Measurements from ENCODE around the gene TEDDM1.
"Not testable (repeated sequence)": the region's sequence is repeated elsewhere in the genome, so short reads cannot be mapped to it uniquely, and the experiment has no call there.

The TEDDM1 gene

DNA sequence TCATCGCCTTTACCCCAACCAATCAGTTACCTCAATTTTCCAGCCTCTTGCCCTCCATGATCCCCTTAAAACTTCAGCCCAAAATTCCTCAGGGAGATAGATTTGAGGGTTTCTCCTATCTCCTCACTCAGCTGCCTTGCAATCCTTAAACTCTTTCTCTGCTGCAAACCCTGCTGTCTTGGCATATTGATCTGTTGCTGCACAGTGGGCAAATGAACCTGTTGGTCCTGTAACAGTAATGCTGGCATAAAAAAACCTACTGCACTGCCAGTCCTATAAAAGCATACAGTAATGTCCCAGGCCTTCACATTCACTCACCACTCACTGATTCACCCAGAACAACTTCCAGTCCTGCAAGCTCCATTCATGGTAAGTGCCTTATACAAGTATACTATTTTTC lies 5.1 kb upstream of the TEDDM1 start:
- DNase-seq: no peak

DNA sequence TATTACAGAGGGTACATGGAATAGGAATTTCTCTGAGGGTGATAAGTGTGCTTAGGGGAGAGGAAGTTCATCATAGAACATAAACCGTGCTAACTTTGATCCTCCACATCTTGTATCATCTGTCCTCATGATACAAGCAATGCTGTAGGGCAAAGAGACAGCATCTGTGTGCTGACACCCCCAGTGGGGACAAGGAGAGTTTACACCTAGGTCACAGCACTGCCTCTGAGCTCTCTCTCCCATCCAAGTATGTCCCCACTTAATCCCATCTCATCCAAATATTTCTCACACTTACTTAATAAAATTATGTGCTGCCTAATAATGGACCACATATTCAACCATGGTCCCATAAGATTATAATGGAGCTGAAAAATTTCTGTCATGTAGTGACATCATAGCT lies 4.3 kb upstream of the TEDDM1 start:
- DNase-seq: no peak

DNA sequence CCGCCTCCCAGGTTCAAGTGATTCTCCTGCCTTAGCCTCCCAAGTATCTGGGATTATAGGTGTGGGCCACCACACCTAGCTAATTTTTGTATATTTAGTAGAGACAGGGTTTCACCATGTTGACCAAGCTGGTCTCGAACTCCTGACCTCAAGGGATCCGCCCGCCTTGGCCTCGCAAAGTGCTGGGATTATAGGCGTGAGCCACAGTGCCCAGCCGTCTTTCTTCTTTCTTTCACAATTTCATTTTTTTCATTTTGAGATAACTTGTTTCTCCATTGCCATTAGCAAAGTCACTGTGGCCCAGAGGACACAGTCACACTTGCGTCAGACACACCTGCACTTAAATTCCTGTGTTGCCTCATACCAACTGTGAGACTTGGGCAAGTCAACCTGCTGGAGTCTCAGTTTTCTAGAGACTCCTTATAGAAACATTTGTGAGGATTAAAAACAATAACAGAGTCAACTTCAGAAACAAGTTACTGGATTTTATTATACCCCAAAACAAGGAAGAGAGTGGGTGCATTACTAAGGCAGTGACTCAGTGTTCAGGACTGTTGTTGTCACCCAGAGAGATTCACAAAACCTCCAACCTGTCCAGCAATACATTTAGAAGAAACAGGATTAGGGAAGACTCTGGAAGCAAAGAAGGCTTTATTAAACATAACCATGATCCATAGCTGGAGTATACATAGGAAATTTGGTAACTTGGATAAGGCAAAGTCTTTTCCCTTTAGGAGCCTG lies 2.6 kb downstream of the TEDDM1 start:
- no peak for DNase-seq

DNA sequence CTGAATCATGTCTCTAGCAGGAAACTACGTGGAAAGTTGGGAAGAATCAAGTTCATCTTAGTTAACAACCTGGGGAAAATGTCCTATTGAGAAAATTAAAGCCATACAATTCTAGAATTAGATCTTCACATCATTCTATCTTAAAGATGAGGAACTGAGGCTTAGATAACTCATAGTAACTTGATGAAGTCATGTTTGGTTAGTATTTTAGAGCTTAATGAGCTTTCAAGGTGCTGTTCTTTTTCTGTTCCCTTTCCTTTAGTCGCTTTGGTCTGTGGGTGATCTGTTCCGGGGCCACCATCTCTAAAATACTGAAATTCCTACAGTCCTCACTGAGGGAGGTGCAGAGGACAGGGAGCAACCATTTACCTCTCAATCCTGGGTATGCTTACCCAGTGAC lies 4.6 kb downstream of the TEDDM1 start:
- no peak for DNase-seq

DNA sequence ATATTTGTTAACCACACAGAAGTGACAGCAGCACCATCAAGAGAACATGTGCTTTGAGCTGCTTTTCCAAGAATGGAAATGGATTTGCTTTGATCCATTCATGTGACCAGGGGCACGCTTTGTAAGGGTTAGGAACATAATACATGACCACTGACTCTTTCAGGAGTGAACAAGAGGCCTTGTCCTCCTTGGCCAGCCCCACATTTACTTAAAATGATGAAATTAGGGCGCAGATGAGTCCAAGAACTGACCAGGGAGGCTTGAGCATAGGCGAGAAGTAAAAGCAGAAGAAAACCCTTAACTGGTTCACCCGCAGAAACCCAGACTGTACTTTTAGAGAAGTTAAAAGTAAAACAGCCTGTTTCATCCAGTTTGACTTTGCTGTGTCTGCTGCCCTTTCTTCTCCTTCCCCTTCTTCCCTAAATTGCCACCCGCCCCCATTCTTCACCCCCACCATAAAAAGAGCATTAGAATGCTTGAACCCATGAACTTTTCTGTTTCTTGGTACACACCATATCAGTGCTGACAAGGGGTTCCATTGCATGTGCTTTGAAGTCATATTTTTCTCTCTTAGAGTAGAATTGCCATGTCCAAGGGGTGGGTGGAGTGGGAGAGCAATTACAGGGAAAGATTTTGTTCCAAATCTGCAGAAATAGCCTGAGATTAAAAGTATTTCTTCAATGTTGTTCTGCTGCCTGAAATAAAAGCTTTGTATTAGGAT lies 6.3 kb downstream of the TEDDM1 start:
- no peak for DNase-seq

DNA sequence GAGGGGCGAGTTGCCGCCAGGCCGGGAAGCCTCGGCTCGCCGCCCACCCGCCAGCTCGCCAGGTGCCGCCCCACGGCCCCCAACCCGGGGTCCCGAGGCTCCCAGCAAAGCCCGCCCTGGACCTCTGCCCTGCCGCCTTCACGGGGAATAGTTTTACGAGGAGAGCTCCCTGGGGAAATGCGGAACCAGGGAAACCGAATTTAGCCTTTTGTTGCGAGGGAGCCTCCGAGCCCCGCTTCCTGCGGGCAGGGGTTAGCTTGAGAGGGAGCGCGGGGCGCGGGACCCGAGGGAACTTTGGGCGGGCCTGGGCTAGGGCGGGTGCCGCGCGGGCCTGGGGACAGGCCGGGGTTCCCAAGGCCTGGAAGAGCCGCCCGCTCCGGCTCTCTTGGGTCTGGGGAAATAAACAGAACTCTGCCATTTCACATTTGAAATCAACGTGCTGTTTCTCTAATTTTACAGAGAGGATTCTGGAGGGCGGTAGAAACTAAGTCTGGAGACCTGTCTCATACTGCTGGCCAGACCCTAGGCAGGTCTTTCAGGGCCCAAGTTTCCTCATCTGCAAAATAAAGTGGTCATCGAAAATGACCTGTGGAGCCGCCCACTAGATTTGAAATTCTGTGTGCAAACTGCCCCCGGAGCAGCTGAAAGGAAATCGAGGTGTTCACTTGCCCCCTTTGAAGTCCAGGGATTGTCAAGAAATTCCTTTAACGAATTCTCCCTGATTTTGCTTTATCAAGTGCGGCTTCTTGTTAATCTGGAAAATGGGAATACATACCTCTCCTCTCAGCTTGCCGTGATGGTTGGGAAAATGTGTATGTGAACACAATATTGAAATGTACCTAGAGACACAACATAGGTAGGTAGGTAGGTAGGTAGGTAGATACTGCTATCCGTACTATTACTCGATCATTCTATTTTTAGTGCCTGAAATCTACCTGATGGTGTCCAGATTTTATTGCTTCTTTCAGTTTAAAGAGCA lies 8.1 kb downstream of the TEDDM1 start:
- peak; percentile 49 for DNase-seq

DNA sequence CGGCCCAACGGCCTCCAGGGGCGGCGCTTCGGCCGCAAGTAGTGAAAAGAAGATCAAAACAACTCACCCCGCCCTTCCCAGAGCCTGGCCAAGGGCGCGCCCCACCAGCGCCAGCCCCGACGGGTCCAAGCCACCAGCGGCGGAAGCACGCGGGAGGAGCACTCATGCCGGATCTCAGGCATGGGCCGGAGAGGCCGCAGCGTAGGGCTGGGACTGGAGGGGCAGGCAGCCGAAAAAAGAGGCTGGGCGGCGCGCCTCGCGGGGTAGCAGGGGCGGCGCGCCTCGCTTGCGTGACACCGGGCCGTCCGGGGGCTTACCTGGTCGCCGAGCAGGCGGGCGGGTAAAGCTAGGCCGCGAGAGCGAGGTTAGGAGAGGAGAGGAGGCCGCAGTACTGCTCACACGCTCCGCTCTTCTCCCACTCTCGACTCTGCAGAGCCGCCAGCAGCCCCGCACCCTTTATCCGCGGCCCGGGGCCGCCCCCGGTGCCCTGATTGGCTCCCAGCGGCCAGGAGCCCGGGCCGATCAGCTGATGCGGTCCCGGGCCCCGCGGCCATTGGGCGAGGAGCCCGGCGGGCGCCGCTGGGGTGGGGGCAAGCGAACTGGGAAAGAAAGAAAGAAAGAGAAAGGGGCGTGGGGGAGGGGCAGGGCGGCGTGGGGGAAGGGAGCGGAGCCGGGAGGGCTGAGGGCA lies 9.0 kb downstream of the TEDDM1 start, which contains the start of gene GLUL:
GLUL (minus strand) TSS at position 429 of the 688 bp plus-strand sequence. CDS start 3,053 bp downstream, outside the sequence.
- peak; percentile 86 for DNase-seq

DNA sequence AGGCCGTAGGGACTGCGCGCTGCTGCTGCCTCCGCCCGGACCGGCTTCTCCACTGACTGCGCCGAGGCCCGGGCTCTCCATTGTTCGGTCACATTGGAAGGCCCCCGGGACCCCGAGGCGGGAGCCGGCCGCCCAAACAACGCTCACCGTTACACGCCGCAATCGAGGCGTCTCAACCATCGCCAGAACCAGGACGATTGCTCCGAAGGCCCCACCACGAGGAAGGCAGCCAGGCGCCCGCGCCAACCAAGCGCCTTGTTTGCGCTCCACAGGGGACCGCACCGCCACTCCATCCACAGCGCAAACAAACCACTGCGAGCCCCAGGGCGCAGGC lies 9.5 kb downstream of the TEDDM1 start:
- no peak for DNase-seq

DNA sequence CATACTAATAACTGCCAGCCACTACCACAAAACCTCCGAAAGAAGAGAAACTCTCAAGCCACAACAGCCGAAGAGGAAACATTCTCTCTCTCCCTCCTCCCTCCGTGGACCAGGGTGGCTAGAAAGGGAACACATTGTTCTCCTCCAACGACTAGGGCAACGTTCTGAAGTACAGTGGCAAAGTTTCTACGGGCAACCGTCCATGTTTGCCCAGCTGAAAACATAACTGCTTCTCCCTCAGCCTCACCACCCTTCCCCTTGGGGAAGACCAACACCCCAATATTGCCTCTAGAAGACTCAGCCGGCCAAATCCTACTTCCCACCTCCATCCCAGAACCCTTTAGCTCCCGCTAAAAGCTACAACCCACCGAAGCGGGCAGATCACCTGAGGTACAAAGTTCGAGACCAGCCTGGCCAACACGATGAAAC lies 10.8 kb downstream of the TEDDM1 start:
- DNase-seq: no peak

DNA sequence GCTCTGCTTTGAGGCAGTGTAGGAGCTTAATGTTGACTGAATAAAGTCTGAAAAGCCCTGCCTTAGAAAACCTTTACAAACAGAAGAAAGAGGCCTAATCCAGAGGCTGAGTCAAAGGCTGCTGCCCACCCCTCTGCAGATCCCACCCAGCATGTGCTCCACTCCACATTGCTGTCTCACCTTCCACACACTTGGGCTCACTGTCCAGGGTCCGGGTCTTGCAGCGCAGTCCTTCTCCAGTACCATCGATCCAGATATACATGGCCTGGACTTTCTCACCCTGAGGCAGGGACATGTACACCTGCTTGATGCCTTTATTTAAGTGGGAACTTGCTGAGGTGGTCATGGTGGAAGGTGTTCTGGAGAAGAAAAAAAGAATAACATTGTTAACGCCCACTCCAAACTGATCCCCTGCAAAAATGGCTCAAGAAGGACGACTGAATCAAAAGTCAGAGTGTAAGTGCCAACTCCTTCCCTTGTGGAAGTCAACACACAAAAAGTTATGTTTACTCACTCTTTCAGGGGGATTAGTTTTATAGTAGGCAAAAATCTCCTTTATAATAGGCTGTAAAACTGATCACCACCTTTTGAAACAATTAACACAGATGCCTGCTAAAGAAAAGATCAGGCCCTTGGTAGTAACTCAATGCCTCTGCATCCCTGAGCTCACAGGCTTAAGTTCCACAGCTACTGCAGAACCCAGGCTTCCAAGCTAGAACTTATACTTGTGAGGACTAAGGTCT lies 11.9 kb downstream of the TEDDM1 start:
- no peak for DNase-seq

DNA sequence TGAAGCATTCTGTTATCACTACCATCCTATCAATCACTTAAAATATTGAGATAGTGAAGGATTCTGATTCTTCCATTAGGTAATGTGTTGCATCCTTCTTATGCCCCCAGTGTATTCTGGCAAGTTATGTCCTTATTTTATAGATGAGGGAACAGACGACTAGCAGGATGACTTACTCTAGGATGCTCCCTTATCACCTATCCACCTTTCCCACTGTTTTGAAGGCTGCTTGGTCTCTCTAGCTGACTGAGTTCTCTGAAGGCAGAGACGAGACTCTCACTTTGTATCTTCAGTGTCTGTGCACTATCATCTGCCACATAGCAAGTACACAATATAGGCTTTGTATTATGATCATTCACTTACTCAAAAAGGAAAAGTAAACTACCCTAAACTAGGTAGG lies 12.9 kb downstream of the TEDDM1 start:
- DNase-seq: no peak

DNA sequence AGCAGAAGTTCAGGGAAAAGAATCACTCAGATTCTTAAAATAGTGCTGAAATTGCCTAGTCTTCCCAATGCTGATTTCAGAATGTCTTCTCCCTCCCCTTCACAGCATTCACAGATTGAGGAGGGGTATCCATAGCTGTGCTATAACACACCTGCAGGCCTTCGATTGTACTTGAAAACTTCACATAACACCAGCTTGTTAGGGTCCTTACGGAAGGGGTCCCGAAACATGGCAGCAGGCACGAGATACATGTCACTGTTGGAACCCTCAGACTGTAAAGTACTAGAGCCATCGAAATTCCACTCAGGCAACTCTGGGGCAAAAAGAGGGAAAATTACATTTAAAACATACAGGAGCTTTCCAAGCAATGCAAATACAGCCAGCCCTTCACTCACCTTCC lies 13.5 kb downstream of the TEDDM1 start:
- no peak for DNase-seq

DNA sequence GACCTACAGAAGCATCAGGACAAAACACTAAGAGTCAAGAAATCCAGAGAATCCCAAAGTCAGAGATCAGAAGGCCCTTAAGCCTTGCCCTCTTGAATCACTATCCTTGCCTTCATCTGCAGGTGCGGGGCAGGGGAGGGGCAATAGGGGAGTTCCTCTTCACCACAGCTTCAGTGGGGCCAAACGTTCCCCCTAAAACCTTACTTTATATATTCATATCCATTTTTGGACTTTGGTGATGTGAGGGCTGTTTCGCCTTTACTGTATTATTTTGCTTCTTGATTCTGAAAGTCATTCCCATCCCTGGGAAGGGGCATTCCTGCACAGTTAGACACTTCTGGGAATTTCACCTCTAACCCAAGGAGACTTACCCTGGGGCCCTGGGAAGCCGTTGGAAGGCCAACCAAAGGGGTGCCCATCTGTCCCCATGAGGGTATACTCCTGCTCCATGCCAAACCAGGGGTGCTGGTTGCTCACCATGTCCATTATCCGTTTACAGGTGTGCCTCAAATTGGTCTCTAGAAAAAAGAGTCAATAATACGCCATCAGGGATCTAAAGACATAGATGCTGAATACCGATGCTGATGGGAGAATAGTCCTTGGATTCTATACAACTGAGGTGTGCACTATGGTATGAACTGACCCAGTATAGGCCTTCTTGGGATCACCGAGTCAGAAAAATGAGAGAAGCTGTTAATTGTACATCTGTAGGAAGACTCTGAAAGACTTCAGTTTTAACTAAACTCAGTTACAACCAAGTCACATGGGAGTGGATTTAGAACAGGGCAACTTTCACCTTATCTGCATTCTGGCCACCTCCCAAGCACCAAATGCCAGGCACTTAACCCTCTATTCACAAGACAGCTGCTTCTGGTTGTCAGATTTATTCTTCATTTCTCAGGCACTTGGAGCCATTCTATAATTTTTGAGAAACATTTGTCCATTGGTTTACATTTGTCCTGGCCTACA lies 14.3 kb downstream of the TEDDM1 start:
- no peak for DNase-seq

DNA sequence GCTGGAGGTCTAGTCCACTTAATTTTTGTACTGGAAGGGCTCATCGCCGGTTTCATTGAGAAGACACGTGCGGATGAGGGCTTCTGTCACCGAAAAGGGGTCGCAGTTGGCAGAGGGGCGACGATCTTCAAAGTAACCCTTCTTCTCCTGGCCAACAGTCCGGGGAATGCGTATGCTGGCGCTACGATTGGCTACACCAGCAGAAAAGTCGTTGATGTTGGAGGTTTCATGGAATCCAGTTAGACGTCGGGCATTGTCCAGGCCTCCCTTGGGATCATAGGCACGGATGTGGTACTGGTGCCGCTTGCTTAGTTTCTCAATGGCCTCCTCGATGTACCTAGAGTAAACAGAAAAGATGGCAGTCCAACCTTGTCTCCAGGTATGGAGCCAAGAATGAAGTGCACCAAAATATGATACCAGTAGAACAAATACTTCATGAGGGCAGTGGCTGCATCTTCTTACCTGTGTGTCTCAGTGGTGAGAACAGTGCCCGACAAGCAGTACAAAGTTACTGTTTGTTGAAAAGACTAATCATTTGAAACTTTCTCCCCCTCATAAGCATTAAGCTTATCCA lies 16.0 kb downstream of the TEDDM1 start:
- no peak for DNase-seq

DNA sequence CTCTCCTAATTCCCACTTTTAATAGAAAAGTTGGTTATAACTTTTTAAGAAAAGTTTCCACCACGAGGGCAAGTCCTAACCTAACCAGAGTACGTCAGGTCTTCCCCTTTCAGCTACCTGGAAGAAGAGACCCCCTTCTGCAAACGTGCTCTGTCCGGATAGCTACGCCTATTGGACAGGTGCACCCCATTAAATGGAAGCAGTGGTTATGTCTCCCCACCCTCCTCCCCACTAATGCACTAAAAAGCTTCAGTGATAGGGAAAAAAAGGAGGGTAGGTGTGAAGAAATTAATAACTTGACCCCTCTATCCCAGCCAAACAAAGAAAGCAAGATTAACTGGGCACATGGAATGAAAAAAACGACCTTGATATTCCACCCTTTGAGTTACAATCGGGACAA lies 16.5 kb downstream of the TEDDM1 start:
- no peak for DNase-seq

DNA sequence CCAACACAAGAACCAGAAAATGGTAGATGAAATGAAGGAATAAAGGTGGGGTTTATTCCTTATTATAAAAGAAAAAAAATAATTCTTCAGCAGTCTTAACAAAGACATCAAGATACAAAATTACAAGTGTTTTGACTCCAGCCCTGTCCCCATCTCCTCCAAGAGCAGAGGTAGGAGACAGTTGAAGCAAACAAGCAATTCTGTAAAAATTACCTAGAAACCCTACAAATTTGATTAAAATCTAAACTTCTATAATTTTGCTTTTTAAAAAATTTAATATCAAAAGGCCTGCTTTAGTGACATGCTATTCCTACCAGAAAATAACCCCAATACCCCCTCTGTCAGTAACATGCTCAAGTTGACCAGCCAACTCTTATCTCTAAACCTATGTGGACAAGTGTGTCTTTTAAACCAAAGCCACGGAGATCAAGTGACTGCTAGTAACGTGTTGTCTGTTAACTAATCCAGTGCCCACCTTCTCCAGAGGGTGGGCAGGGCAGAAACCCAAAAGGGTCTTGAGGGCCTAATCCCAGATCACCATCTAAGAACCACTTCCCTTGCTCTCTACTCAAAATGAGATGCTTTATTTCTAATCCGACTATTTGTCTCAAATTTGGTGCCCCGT lies 17.3 kb downstream of the TEDDM1 start:
- DNase-seq: no peak

DNA sequence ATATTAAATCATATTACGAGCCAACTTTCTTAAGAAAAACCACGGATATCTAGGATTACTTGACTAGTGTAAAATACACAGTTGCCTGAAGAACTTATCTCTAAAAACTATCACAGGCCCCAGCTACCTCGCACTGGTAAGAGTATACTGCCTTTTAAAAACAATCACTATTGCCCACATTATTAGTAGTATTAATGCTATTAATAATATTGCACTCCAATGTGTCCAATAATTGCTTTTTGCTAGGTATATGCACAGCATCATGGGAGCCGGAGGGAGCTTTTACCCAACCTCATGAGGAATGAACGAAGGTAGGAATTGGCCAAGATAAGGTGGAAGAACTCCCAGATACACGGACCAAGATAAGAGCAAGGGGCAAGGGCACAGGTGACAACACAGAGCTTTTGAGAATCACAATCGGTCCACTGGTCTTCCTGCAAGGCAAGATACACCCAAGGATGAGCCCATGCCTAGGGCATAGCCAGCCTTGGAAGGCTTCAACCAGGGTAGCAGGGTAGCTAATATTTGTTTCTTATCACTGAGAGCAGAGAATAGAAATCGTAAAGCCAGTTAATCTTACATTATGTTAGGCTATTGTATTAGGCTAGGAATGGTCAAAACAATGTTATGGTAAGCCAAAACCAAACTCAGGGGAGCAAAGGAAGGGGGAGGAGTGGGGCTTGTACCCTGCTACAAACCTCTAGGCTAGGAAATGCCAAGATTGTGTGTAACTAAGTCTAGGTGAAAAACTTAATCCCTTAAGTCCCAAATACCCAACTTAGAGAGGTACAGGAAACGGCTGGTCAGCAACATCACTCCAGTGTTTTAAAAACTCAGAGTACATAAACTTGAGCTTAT lies 18.3 kb downstream of the TEDDM1 start:
- no peak for DNase-seq

DNA sequence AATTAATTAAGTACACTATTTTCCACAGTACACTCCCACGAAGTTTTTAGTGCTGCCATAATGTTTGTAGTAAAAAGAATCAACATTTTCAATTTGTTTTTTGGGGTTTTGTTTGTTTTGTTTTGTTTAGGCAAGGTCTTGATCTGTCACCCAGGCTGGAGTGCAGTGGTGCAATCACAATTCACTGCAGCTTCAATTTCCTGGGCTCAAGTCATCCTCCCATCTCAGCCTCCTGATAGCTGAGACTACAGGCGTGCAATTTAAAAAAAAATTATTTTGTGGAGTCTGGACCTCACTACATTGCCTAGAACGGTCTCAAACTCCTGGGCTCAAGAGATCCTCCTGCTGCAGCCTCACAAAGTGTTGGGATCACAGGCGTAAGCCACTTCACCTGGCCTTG lies 20.3 kb downstream of the TEDDM1 start:
- no peak for DNase-seq

DNA sequence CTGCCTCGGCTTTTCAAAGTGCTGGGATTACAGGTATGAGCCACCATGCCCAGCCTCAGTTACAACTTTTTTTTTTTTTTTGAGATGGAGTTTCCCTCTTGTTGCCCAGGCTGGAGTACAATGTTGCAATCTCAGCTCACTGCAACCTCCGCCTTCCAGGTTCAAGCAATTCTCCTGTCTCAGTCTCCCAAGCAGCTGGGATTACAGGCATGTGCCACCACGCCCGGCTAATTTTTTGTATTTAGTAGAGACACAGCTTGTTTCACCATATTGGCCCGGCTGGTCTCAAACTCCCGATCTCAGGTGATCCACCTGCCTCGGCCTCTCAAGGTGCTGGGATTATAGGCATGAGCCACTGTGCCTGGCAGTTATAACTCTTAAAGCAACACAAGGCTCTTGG lies 20.7 kb downstream of the TEDDM1 start:
- not testable (repeated sequence) for DNase-seq

Measured in COR-L47 (cell line).